Transverse colon (tissue), 4 donors: ENCODE results near the gene CDKN2B-AS1.

Experiments used
- CTCF ChIP-seq, 5 experiments: fragments of 200-600 bp in 3 of 5; fragments of 450-650 bp in 2 of 5; sonication (generic) in 3 of 5; IDR thresholded peaks; 1 replicate in 2 of 5; 2 replicates in 3 of 5; pipeline ENCODE4 v1.5.1; 2016 to 2017; ENCODE audit warnings: antibody characterized with exemption in 5 of 5, inconsistent platforms in 3 of 5, mild to moderate bottlenecking in 2 of 5, moderate library complexity in 1 of 5
- POLR2A ChIP-seq: fragments of 450-650 bp; IDR thresholded peaks from one replicate; pipeline ENCODE4 v1.6.1; 2016; ENCODE audit warnings: antibody characterized with exemption, mild to moderate bottlenecking, moderate library complexity
- POLR2AphosphoS5 ChIP-seq, 3 donors: sonication (generic); formaldehyde crosslinking; IDR thresholded peaks; one replicate each; pipeline ENCODE4 v1.6.1; 2016; ENCODE audit warnings: antibody characterized with exemption in 3 of 3

- TF ChIP-seq CTCF (IDR thresholded peaks at IDR 0.05) (no peak), POLR2AphosphoS5 (IDR thresholded peaks at IDR 0.05) (no peak), POLR2A (no peak)
Observed at GRCh38 chr9:22065431-22066200, 71.0 kb downstream of the CDKN2B-AS1 start.
